Midbrain (tissue), 1 donor: Measurements from ENCODE around the gene REPIN1.

Source experiments
- DNase-seq: peaks from one replicate; lab custom pipeline; 2025; lab: John Stamatoyannopoulos, UW

REPIN1 gene

GRCh38 chr7:150407588-150408392, 39.2 kb downstream of the REPIN1 start:
- no peak for DNase-seq

- DNase-seq = no peak
Observed at GRCh38 chr7:150408393-150409299, 40.0 kb downstream of the REPIN1 start.

GRCh38 chr7:150409300-150410030, 40.8 kb downstream of the REPIN1 start:
- DNase-seq = no peak

DNA sequence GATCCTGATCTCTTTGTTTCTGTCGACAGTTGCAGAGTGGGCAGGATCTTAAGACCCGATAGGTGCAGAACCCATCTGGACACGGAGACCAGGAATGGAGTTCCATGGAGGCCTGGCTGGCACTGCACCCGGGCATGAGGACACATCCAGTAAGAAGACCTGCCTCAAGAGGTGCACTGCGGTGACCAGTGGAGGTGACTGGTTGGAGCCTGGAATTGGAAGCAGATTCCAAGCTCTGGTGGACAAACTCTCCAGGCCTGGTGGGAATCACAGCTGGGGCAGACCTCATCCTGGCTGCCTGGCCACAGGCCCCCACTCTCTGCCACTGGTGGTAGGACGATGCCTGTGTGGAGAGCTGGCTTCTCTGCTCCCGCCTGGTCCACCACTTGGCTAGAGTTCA, 41.5 kb downstream of the REPIN1 start:
- DNase-seq = no peak

- peak; percentile 29 for DNase-seq
Observed at GRCh38 chr7:150410680-150411346, 42.2 kb downstream of the REPIN1 start.

- no peak for DNase-seq
Observed at GRCh38 chr7:150411606-150412005, 43.0 kb downstream of the REPIN1 start.

GRCh38 chr7:150412016-150412415, 43.4 kb downstream of the REPIN1 start:
- no peak for DNase-seq

DNA sequence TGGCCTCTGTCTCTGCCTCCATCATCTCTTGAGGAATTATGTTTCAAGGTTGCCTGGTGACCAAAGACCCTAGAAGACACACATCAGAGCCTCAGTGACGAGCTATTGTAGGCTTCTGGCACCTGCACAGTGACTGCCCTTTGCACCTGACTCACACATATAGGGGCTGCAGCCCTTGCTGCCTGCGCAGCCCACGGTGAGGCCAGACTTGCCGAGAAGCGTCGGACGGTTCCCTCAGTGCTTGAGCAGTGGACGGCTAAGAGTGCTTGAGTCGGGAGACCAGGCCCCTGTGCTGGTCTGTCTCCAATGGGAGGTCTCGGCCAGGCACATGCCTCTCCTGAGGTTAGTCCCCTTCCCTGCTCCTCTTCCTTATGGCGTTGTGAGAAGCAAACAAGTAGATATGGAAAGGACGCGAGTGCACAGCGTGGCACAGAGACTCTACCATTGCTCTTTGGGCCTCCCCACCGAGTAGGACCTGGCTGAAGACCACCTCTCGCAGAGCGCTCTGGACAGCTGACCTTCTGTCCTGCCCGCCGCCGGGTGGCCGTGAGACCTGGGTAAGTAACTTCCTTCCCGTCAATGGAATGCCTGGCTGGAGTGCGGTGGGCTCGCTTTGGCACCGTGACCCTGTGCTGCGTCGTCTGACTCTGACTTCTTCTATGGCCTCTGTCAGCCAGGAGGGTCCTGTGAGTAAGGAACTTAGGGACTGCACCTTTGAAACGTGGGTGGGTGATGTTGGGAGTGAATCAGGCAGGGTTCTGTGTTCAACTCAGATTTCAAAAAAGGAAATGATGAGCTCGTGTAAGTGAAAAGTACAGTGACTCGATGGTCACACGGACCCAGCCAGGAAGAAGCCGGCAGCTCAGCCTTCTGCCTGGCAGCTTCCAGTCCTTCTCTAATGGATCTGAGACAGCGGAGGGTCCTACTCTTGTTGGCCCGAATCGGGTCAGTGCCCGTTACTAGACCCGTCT, 44.2 kb downstream of the REPIN1 start:
- no peak for DNase-seq

DNA sequence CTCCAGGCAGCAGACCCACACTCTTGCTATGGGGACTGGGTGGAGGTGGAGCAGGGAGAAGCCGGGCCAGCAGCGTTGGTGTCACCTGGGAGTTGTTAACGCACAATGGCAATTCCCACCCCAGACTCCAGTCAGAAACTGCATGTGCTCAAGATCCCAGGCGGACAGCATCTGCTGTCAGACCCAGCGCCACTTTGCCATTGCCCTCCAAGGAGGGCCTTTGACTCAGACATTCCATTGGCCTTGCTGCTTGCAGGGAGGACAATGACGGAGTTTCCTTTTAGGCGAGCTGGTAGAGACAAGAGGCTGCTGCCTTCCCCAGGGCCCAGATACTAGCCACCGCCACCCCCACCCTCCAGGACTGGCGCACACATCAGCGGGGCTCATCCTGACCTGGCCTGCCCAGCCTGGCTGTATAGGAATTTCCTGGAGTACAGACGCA, 45.0 kb downstream of the REPIN1 start:
- no peak for DNase-seq

DNA sequence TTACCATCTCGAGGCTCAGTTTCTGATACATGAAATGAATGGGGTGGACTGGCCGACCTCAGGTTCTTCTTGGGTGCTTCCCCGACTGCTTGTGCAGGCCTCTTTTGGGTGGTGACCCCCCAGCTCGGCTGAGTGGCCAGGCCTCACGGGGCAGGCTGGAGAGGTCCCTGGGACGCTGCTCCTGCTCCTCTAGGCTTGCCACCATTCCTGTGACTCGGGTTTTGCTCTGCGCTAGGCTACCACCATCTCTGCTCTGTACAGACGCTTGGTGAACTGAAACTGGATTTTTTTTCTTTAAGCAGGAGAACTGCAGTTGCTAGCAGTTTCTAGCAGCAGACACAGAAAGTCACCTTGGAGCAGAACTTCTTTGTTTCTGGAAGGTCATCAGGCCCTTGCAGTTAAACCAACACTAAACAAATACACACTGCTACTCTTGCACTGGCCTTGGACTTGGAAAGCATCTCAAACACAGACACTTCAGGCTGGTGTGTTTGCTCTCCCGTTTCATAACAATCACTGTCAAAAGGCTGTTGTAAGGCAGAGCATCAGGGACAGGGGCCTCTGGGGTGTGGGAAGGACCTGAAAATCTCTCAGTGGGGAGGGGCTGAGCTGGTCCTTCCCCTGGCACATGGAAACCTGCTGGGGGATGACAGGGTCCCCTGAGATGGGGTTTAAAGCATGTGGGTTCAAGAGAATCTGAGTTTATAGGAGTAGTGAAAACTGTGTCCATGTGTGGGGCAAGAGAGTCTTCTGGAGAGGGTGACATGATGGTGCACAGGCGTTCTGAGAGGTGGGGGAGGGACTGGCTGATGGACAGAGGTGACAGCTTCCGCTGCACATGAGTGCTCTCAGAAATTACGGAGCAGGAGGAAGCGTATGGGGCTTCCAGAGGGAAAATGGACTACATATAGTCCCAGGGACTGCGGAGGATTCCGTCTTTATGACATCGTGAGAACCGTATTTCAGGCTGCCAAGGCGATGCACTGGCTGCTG, 46.8 kb downstream of the REPIN1 start:
- no peak for DNase-seq

DNA sequence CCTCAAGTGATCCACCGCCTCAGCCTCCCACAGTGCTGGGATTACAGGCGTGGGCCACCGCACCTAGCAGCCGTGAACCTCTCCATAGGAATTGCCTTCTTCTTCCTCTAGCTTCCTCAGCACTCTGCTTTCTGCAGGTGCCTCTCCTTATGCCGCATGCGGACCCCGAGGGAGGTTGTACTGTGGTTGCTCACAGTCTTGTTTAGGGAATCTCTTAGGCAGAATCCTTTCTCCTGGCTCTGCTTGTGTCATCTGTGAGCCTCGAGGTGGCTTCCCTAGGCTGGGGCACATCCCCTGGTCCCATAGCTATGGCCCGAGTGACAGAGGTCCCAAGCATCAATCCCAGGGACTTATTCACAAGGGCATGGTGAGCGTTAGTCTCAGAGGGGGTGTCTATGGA, 48.6 kb downstream of the REPIN1 start:
- DNase-seq = no peak

DNA sequence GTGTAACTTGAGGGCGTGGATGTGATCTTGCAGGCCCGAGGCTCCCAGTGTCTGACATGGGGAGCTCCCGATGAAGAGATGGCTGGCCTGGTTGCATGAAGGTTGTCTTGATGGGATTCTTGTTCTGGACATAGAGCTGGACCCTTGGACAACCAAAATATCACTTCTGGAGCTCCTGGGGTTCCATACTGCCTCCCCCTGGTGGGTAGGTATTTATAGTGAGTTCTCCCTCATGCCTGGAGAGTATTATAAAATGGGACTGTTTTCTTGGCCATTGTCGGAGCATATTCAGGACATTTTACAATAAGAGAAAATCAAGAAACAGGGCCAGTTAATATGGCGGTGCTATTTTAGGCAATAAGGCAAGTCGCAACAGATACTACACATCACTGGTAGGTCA, 49.2 kb downstream of the REPIN1 start:
- no peak for DNase-seq

- no peak for DNase-seq
Observed at GRCh38 chr7:150420242-150420641, 51.6 kb downstream of the REPIN1 start.

GRCh38 chr7:150420987-150421674, 52.5 kb downstream of the REPIN1 start:
- peak; percentile 87 for DNase-seq

- DNase-seq = no peak
Observed at GRCh38 chr7:150421831-150422230, 53.2 kb downstream of the REPIN1 start.
